Astrocyte of the spinal cord (primary cell): Measurements from ENCODE around the gene SP100.
"Not testable (repeated sequence)": the region's sequence is repeated elsewhere in the genome, so short reads cannot be mapped to it uniquely, and the experiment has no call there.

ENCODE experiments used
- DNase-seq: peaks from one replicate; pipeline ENCODE4 v3.0.0; 2011; ENCODE audit warnings: low read depth, low spot score
- H3K4me3 ChIP-seq: 2 replicates; pipeline ENCODE4 v1.5.1; 2011; ENCODE audit warnings: low read depth, mild to moderate bottlenecking, low read length, moderate library complexity
- CTCF ChIP-seq: IDR thresholded peaks from 2 replicates; pipeline ENCODE4 v1.5.1; 2012; ENCODE audit warnings: low read depth, mild to moderate bottlenecking, low read length, inconsistent platforms
- in situ Hi-C: cut with HindIII; loops from 2 replicates; pipeline ENCODE4 v1.10.0; 2017; ENCODE audit warnings: low sequenced_read_pairs

Gene SP100

GRCh38 chr2:230400454-230400853 lies 15.5 kb upstream of the SP100 start:
- no peak for DNase-seq
- no peak overlapping the region for H3K4me3 ChIP-seq
- in situ Hi-C loops = no loop called here
- no peak for TF ChIP-seq CTCF

GRCh38 chr2:230401026-230401425 lies 15.0 kb upstream of the SP100 start:
- DNase-seq, in situ Hi-C loops, H3K4me3 ChIP-seq: not testable (repeated sequence)

- DNase-seq = no peak
- in situ Hi-C loops = no loop called here
- no peak for TF ChIP-seq CTCF
- H3K4me3 ChIP-seq = no peak overlapping the region
Measured at GRCh38 chr2:230403746-230404145, 12.3 kb upstream of the SP100 start.

- no peak for DNase-seq
- no peak for TF ChIP-seq CTCF
- in situ Hi-C loops = no loop called here
- H3K4me3 ChIP-seq = no peak overlapping the region
Measured at GRCh38 chr2:230405824-230406223, 10.2 kb upstream of the SP100 start.

- in situ Hi-C loops = no loop called here
- no peak for TF ChIP-seq CTCF
- no peak overlapping the region for H3K4me3 ChIP-seq
- DNase-seq = peak; percentile 61
Measured at GRCh38 chr2:230408244-230408842, 7.7 kb upstream of the SP100 start.

GRCh38 chr2:230409316-230409715 lies 6.7 kb upstream of the SP100 start:
- in situ Hi-C loops, DNase-seq, H3K4me3 ChIP-seq: not testable (repeated sequence)

- in situ Hi-C loops = no loop called here
- TF ChIP-seq CTCF = no peak
- no peak for DNase-seq
- H3K4me3 ChIP-seq = no peak overlapping the region
Measured at GRCh38 chr2:230410263-230410662, 5.7 kb upstream of the SP100 start.
